H9 (cell line): ENCODE data around the gene CWC15. TPM values are rescaled to one million over a fixed set of nuclear protein-coding genes. Genes with fewer than 3 reads are reported as not detected.

ENCODE experiments used
- DNase-seq: peaks from one replicate; pipeline ENCODE4 v3.0.0-alpha.2; 2017
- H2AFZ ChIP-seq: one replicate; pipeline ENCODE4 v1.6.1; 2013; ENCODE audit warnings: mild to moderate bottlenecking, low read length, control low read depth, moderate library complexity
- H2AK5ac ChIP-seq: 2 replicates; pipeline ENCODE4 v1.6.1; 2013; ENCODE audit warnings: low read length, control low read depth, mixed read lengths; ENCODE audit not compliant: insufficient read length
- H2BK120ac ChIP-seq: one replicate; pipeline ENCODE4 v1.6.1; 2013; ENCODE audit warnings: low read depth, mild to moderate bottlenecking, low read length, control low read depth, inconsistent platforms; ENCODE audit not compliant: poor library complexity, severe bottlenecking
- H2BK12ac ChIP-seq: 2 replicates; pipeline ENCODE4 v1.6.1; 2013; ENCODE audit warnings: low read length, control low read depth, mixed read lengths, low read depth; ENCODE audit not compliant: insufficient read length
- H2BK15ac ChIP-seq: 2 replicates; pipeline ENCODE4 v1.6.1; 2013; ENCODE audit warnings: low read depth, low read length, control low read depth
- H2BK20ac ChIP-seq: one replicate; pipeline ENCODE4 v1.6.1; 2013; ENCODE audit warnings: low read depth, mild to moderate bottlenecking, low read length, control low read depth, inconsistent platforms; ENCODE audit not compliant: poor library complexity, severe bottlenecking
- H2BK5ac ChIP-seq: 2 replicates; pipeline ENCODE4 v1.6.1; 2013; ENCODE audit warnings: low read length, control low read depth, mixed read lengths; ENCODE audit not compliant: insufficient read length
- H3K14ac ChIP-seq: 2 replicates; pipeline ENCODE4 v1.6.1; 2013; ENCODE audit warnings: low read length, control low read depth; ENCODE audit not compliant: insufficient read depth
- H3K18ac ChIP-seq: 2 replicates; pipeline ENCODE4 v1.6.1; 2013; ENCODE audit warnings: low read depth, mild to moderate bottlenecking, mixed read lengths, low read length, control low read depth; ENCODE audit not compliant: insufficient read length
- H3K23ac ChIP-seq: 2 replicates; pipeline ENCODE4 v1.6.1; 2013; ENCODE audit warnings: low read length, control low read depth, mixed read lengths, low read depth; ENCODE audit not compliant: insufficient read length
- H3K23me2 ChIP-seq: 2 replicates; pipeline ENCODE4 v1.6.1; 2013; ENCODE audit warnings: low read depth, mild to moderate bottlenecking, mixed read lengths, low read length, control low read depth; ENCODE audit not compliant: insufficient read length, poor library complexity, severe bottlenecking
- H3K27ac ChIP-seq: 2 replicates; pipeline ENCODE4 v1.5.1; 2013; ENCODE audit warnings: low read length, control low read depth, mixed read lengths, low read depth; ENCODE audit not compliant: insufficient read length
- H3K27me3 ChIP-seq: 2 replicates; pipeline ENCODE4 v1.6.1; 2013; ENCODE audit warnings: low read length, control low read depth, inconsistent platforms; ENCODE audit not compliant: insufficient read depth
- H3K4ac ChIP-seq: 2 replicates; pipeline ENCODE4 v1.6.1; 2013; ENCODE audit warnings: low read depth, mild to moderate bottlenecking, control low read depth, inconsistent platforms, low read length, moderate library complexity
- H3K4me1 ChIP-seq: 2 replicates; pipeline ENCODE4 v1.6.1; 2013; ENCODE audit warnings: low read length, control low read depth, inconsistent platforms; ENCODE audit not compliant: insufficient read depth
- H3K4me2 ChIP-seq: 2 replicates; pipeline ENCODE4 v1.6.1; 2013; ENCODE audit warnings: low read length, control low read depth, mixed read lengths; ENCODE audit not compliant: insufficient read length, insufficient read depth
- H3K56ac ChIP-seq: 2 replicates; pipeline ENCODE4 v1.6.1; 2013; ENCODE audit warnings: low read depth, mild to moderate bottlenecking, mixed read lengths, low read length, control low read depth; ENCODE audit not compliant: insufficient read length
- H3K79me1 ChIP-seq: 2 replicates; pipeline ENCODE4 v1.6.1; 2013; ENCODE audit warnings: low read depth, mild to moderate bottlenecking, moderate library complexity, low read length, control low read depth, inconsistent platforms; ENCODE audit not compliant: insufficient read depth, poor library complexity, severe bottlenecking
- H3K79me2 ChIP-seq: 2 replicates; pipeline ENCODE4 v1.6.1; 2013; ENCODE audit warnings: low read length, control low read depth, inconsistent platforms; ENCODE audit not compliant: insufficient read depth
- H3K9ac ChIP-seq: 2 replicates; pipeline ENCODE4 v1.6.1; 2013; ENCODE audit warnings: low read length, control low read depth, mixed read lengths; ENCODE audit not compliant: insufficient read length; ENCODE audit errors: extremely low read depth
- H3K9me3 ChIP-seq: one replicate; pipeline ENCODE4 v1.6.1; 2013; ENCODE audit warnings: low read depth, low read length, inconsistent platforms; ENCODE audit not compliant: control insufficient read depth
- H3T11ph ChIP-seq: one replicate; pipeline ENCODE4 v1.6.1; 2013; ENCODE audit warnings: mild to moderate bottlenecking, low read length, control low read depth, inconsistent platforms
- H4K20me1 ChIP-seq: one replicate; pipeline ENCODE4 v1.6.1; 2013; ENCODE audit not compliant: control insufficient read depth, insufficient read length, insufficient read depth
- H4K5ac ChIP-seq: 2 replicates; pipeline ENCODE4 v1.6.1; 2013; ENCODE audit warnings: low read depth, mild to moderate bottlenecking, mixed read lengths, low read length, control low read depth; ENCODE audit not compliant: insufficient read length
- H4K8ac ChIP-seq: replicated peaks from 2 replicates; pipeline ENCODE4 v1.6.1; 2013; ENCODE audit warnings: low read length, control low read depth, mixed read lengths, low read depth; ENCODE audit not compliant: insufficient read length
- H4K91ac ChIP-seq: 2 replicates; pipeline ENCODE4 v1.6.1; 2013; ENCODE audit warnings: low read depth, mild to moderate bottlenecking, moderate library complexity, mixed read lengths, low read length, control low read depth; ENCODE audit not compliant: insufficient read length
- H3K27ac Mint-ChIP-seq, 3 experiments: 2 replicates in 2 of 3; 3 replicates in 1 of 3; pipeline ENCODE4 v1.8.0; 2020 to 2021; ENCODE audit warnings: mixed read lengths in 3 of 3, mild to moderate bottlenecking in 1 of 3, moderate library complexity in 1 of 3
- H3K27me3 Mint-ChIP-seq: 2 replicates; pipeline ENCODE4 v1.8.0; 2021; ENCODE audit warnings: low read depth, mild to moderate bottlenecking, moderate library complexity, mixed read lengths
- H3K36me3 Mint-ChIP-seq, 3 experiments: 2 replicates in 2 of 3; 3 replicates in 1 of 3; pipeline ENCODE4 v1.8.0; 2020 to 2021; ENCODE audit warnings: low read depth in 3 of 3, mixed read lengths in 3 of 3; ENCODE audit not compliant: insufficient read depth in 1 of 3
- H3K4me1 Mint-ChIP-seq, 2 experiments: 2 replicates each; pipeline ENCODE4 v1.8.0; 2020; ENCODE audit warnings: mixed read lengths in 2 of 2
- H3K4me3 Mint-ChIP-seq, 2 experiments: 2 replicates in 1 of 2; 3 replicates in 1 of 2; pipeline ENCODE4 v1.8.0; 2020 to 2021; ENCODE audit warnings: mild to moderate bottlenecking in 2 of 2, mixed read lengths in 2 of 2, moderate library complexity in 1 of 2
- H3K9me3 Mint-ChIP-seq, 2 experiments: 2 replicates in 1 of 2; 3 replicates in 1 of 2; pipeline ENCODE4 v1.8.0; 2020; ENCODE audit warnings: mild to moderate bottlenecking in 2 of 2, mixed read lengths in 2 of 2, moderate library complexity in 1 of 2
- WGBS: extraction: QIAGEN DNeasy Blood & Tissue Kit; methylation state at CpG from one replicate; pipeline ENCODE4 v1.1.7; 2013; ENCODE audit warnings: missing lambda C conversion rate, low lambda C conversion rate, mixed read lengths; ENCODE audit not compliant: insufficient read length; ENCODE audit errors: extremely low coverage; 5-methylcytosine and 5-hydroxymethylcytosine counted together
- total RNA-seq: library from RNA; stranded (reverse); gene quantifications from 2 replicates; pipeline ENCODE4 v1.2.1, GENCODE V29; 2021
- TF ChIP-seq, protein P1 (sequence below): fragments of 200-600 bp; sonication (generic); conservative IDR thresholded peaks from 3 replicates; pipeline ENCODE4 v1.8.0; 2021; ENCODE audit warnings: antibody characterized with exemption, mild to moderate bottlenecking

CWC15 gene
- total RNA-seq, 1 experiment from 2014 or later = 76.9 TPM

DNA sequence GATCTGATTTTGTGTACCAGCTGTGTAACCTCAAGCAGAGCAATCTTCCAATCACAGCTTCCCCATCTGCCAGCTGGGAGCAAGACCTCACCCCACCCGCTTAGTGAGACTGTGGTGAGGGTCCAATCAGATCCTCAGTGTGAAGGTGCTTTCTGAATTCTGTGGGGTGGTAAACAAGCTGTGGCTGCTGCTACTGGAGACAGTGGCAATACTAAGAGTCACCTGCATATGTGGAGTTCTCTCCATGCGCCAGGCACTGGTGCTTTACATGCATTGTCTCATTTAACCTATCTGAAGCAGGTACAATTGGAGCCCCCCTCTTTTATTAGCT is 50.4 kb downstream of the CWC15 start:
- Histone ChIP-seq H2BK120ac (no peak overlapping the region), H3K79me1 (no peaks in the 10 kb centered on the region), H2AK5ac (no peak overlapping the region), H2BK5ac (no peak overlapping the region), H3K23ac (no peak overlapping the region), H3K27me3 (no peaks in the 10 kb centered on the region), H3K79me2 (no peaks in the 10 kb centered on the region), H3K14ac (no peak overlapping the region; the same call in 1 of the 2 replicates), H3K4me1 (no peaks in the 10 kb centered on the region), H2AFZ (no peak overlapping the region), H3T11ph (no peak overlapping the region), H2BK12ac (no peak overlapping the region), H2BK20ac (no peak overlapping the region), H3K23me2 (no peaks in the 10 kb centered on the region), H4K91ac (no peak overlapping the region), H3K4ac (no peak overlapping the region), H3K4me2 (no peak overlapping the region), H4K20me1 (peaks cover 2% of the 10 kb centered on the region), H3K56ac (no peak overlapping the region), H3K18ac (no peak overlapping the region), H4K5ac (no peak overlapping the region), H3K27ac (no peak overlapping the region), H2BK15ac (no peak overlapping the region), H3K9me3 (no peaks in the 10 kb centered on the region), H4K8ac (no peak overlapping the region), H3K9ac (no peak overlapping the region)
- no peak overlapping the region for H3K4me3 Mint-ChIP-seq
- TF ChIP-seq, protein P1, sequence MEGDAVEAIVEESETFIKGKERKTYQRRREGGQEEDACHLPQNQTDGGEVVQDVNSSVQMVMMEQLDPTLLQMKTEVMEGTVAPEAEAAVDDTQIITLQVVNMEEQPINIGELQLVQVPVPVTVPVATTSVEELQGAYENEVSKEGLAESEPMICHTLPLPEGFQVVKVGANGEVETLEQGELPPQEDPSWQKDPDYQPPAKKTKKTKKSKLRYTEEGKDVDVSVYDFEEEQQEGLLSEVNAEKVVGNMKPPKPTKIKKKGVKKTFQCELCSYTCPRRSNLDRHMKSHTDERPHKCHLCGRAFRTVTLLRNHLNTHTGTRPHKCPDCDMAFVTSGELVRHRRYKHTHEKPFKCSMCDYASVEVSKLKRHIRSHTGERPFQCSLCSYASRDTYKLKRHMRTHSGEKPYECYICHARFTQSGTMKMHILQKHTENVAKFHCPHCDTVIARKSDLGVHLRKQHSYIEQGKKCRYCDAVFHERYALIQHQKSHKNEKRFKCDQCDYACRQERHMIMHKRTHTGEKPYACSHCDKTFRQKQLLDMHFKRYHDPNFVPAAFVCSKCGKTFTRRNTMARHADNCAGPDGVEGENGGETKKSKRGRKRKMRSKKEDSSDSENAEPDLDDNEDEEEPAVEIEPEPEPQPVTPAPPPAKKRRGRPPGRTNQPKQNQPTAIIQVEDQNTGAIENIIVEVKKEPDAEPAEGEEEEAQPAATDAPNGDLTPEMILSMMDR = no peak
- peaks cover 5 to 10% of the 10 kb centered on the region in 2 experiments; a peak in 3 of 4 replicates for H3K4me1 Mint-ChIP-seq
- H3K27me3 Mint-ChIP-seq = peaks cover 6% of the 10 kb centered on the region; the same call in 1 of the 2 replicates
- WGBS = no CpG with 5 or more reads among the region's 2 CpGs
- no peak for DNase-seq
- no peak overlapping the region for H3K27ac Mint-ChIP-seq
- no peaks in the 10 kb centered on the region for H3K36me3 Mint-ChIP-seq
- H3K9me3 Mint-ChIP-seq = no peaks in the 10 kb centered on the region
